PC-9 (cell line): ENCODE data around the gene ELK3. TPM values are rescaled to one million over a fixed set of nuclear protein-coding genes. Genes with fewer than 3 reads are reported as not detected.

Experiments used
- BruUV-seq: library from RNA; stranded (reverse); fragments of 400-500 nt; replicated peaks from 2 replicates; lab custom pipeline; 2021; lab: Mats Ljungman, UMichigan
- CTCF ChIA-PET: fragments of 300-600 bp; sonication (Branson Sonifier 250); formaldehyde crosslinking; loops from one replicate; lab custom pipeline; 2022; ENCODE audit warnings: antibody characterized with exemption; lab: Charles Lee
- POLR2A ChIA-PET: fragments of 300-600 bp; sonication (Branson Sonifier 250); formaldehyde crosslinking; loops from one replicate; lab custom pipeline; 2022; ENCODE audit warnings: antibody characterized with exemption; ENCODE audit not compliant: unreplicated experiment; lab: Charles Lee
- DNase-seq, 2 experiments: peaks; one replicate each; pipeline versions ENCODE4 v3.0.0 to v3.0.0-alpha.2; 2015 to 2022; ENCODE audit warnings: mixed read lengths in 1 of 2
- H2AFZ ChIP-seq: fragments of 200-600 bp; sonication (generic); 2 replicates; pipeline ENCODE4 v1.8.1; 2017; ENCODE audit warnings: antibody characterized with exemption
- H3F3A ChIP-seq: fragments of 200-600 bp; sonication (generic); 2 replicates; pipeline ENCODE4 v1.8.1; 2017; ENCODE audit warnings: antibody characterized with exemption, mild to moderate bottlenecking, low read depth; ENCODE audit not compliant: insufficient read depth
- H3K27ac ChIP-seq: fragments of 200-600 bp; sonication (generic); 2 replicates; pipeline ENCODE4 v1.6.1; 2016; ENCODE audit warnings: mixed run types
- H3K27me3 ChIP-seq: fragments of 200-600 bp; sonication (generic); 2 replicates; pipeline ENCODE4 v1.6.1; 2016; ENCODE audit warnings: low read depth, mixed run types; ENCODE audit not compliant: insufficient read depth
- H3K36me3 ChIP-seq: fragments of 200-600 bp; sonication (generic); 2 replicates; pipeline ENCODE4 v1.6.1; 2016; ENCODE audit warnings: low read depth, mixed run types
- H3K4me1 ChIP-seq: fragments of 200-600 bp; sonication (generic); replicated peaks from 2 replicates; pipeline ENCODE4 v1.6.1; 2016; ENCODE audit warnings: mixed run types; ENCODE audit not compliant: insufficient read depth
- H3K4me2 ChIP-seq: fragments of 200-600 bp; sonication (generic); 2 replicates; pipeline ENCODE4 v1.6.1; 2017; ENCODE audit warnings: mixed run types
- H3K4me3 ChIP-seq: fragments of 200-600 bp; sonication (generic); 2 replicates; pipeline ENCODE4 v1.6.1; 2016; ENCODE audit warnings: mixed run types
- H3K79me2 ChIP-seq: fragments of 200-600 bp; sonication (generic); 2 replicates; pipeline ENCODE4 v1.6.1; 2017; ENCODE audit warnings: low read depth, mixed run types
- H3K9me2 ChIP-seq: fragments of 200-600 bp; sonication (generic); 2 replicates; pipeline ENCODE4 v1.8.1; 2017; ENCODE audit warnings: mild to moderate bottlenecking; ENCODE audit not compliant: insufficient read depth
- H3K9me3 ChIP-seq: fragments of 200-600 bp; sonication (generic); 2 replicates; pipeline ENCODE4 v1.8.1; 2016; ENCODE audit warnings: low read depth; ENCODE audit not compliant: insufficient read depth
- H4K20me1 ChIP-seq: fragments of 200-600 bp; sonication (generic); 2 replicates; pipeline ENCODE4 v1.8.1; 2017; ENCODE audit not compliant: insufficient read depth
- CTCF ChIP-seq: fragments of 200-600 bp; sonication (generic); conservative IDR thresholded peaks from 2 replicates; pipeline ENCODE4 v1.6.1; 2017; ENCODE audit warnings: mixed run types, antibody characterized with exemption, mild to moderate bottlenecking, moderate library complexity
- EZH2 ChIP-seq: fragments of 200-600 bp; sonication (generic); IDR thresholded peaks from 2 replicates; pipeline ENCODE4 v1.8.0; 2017; ENCODE audit warnings: antibody characterized with exemption, low read depth
- intact Hi-C: fragments of 100-400 bp; cut with micrococcal nuclease; formaldehyde crosslinking; loops from one replicate; pipeline ENCODE4 v1.10.0; 2022; ENCODE audit not compliant: unreplicated experiment
- total RNA-seq: library from RNA; stranded (reverse); gene quantifications from 2 replicates; pipeline ENCODE4 v1.2.3, GENCODE V29; 2021

The ELK3 gene
- total RNA-seq, 1 experiment from 2014 or later = 52.3 TPM

- Histone ChIP-seq H3K27me3 (no peaks in the 10 kb centered on the region), H4K20me1 (no peaks in the 10 kb centered on the region), H3K79me2 (no peaks in the 10 kb centered on the region), H3F3A (no peaks in the 10 kb centered on the region), H3K4me2 (no peak overlapping the region), H3K27ac (no peak overlapping the region), H3K36me3 (no peaks in the 10 kb centered on the region), H3K4me1 (no peaks in the 10 kb centered on the region), H3K9me3 (no peaks in the 10 kb centered on the region), H3K4me3 (no peak overlapping the region), H3K9me2 (no peaks in the 10 kb centered on the region), H2AFZ (no peak overlapping the region)
- BruUV-seq = no TSS peak
- intact Hi-C loops = no loop called here
- ChIA-PET POLR2A (interaction anchor here (0.6 kb wide), 1 partner anchor 14 kb away, joined by 7 read pairs; no protein-coding TSS in a partner anchor), CTCF (no interaction called here)
- no peak for DNase-seq
- TF ChIP-seq CTCF (no peak), EZH2 (no peak)
Observed at GRCh38 chr12:96172981-96173380, 21.2 kb upstream of the ELK3 start.

- POLR2A ChIA-PET = no interaction called here
- no peak overlapping the region for H3K27ac ChIP-seq
Observed at GRCh38 chr12:96176575-96176974, 17.6 kb upstream of the ELK3 start.

GRCh38 chr12:96177013-96177412 is 17.2 kb upstream of the ELK3 start:
- BruUV-seq = no TSS peak
- CTCF ChIA-PET = no interaction called here
- no peak for DNase-seq
- no peaks in the 10 kb centered on the region for H3K9me2 ChIP-seq
- no peak overlapping the region for H3K4me3 ChIP-seq
- no peaks in the 10 kb centered on the region for H3K79me2 ChIP-seq
- no peak overlapping the region for H3K27ac ChIP-seq
- intact Hi-C loops = no loop called here
- no peak for TF ChIP-seq CTCF
- no peak for TF ChIP-seq EZH2
- H3K9me3 ChIP-seq = no peaks in the 10 kb centered on the region
- no peaks in the 10 kb centered on the region for H3K36me3 ChIP-seq
- POLR2A ChIA-PET = no interaction called here
- H3F3A ChIP-seq = no peaks in the 10 kb centered on the region
- no peak overlapping the region for H2AFZ ChIP-seq
- H3K27me3 ChIP-seq = no peaks in the 10 kb centered on the region
- no peak overlapping the region for H3K4me2 ChIP-seq
- H3K4me1 ChIP-seq = no peaks in the 10 kb centered on the region
- no peaks in the 10 kb centered on the region for H4K20me1 ChIP-seq

More at GRCh38 chr12:96176575-96176974, 17.6 kb upstream of the ELK3 start:
- DNase-seq = no peak
- intact Hi-C loops = no loop called here
- no peaks in the 10 kb centered on the region for H3K4me1 ChIP-seq
- H3K4me3 ChIP-seq = no peak overlapping the region
- no peaks in the 10 kb centered on the region for H3K9me2 ChIP-seq
- CTCF ChIA-PET = no interaction called here
- no peak for TF ChIP-seq EZH2
- no peak for TF ChIP-seq CTCF
- no peaks in the 10 kb centered on the region for H3K79me2 ChIP-seq
- BruUV-seq = no TSS peak
- no peaks in the 10 kb centered on the region for H3K27me3 ChIP-seq
- no peaks in the 10 kb centered on the region for H4K20me1 ChIP-seq
- H3K9me3 ChIP-seq = no peaks in the 10 kb centered on the region
- no peaks in the 10 kb centered on the region for H3K36me3 ChIP-seq
- H3K4me2 ChIP-seq = no peak overlapping the region
- no peaks in the 10 kb centered on the region for H3F3A ChIP-seq
- H2AFZ ChIP-seq = no peak overlapping the region
